ENCODE data around the gene MAGEA9B.
"Not testable (repeated sequence)": the region's sequence is repeated elsewhere in the genome, so short reads cannot be mapped to it uniquely, and the experiment has no call there.

MAGEA9B gene

DNA sequence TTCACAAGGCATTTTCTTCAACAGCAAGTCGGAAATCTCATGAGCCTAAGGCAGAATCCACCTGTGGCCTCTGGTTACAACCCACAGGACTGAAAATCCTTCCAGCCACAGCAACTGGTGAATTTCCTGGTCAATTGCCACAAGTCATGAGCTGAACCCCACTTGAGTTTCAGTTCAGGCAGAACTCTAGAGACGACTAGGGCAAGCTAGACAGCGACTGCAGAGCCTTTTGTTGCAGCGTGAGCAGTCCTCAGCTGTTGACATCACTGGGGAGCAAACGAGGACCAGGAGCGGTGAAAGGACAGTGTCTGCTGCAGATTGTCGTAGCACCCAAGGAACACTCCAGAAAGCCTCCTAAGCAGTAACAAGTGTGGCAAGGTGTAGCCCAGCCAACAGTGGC is 8.7 kb upstream of the MAGEA9B start:
- not testable (repeated sequence) for ATAC-seq, H3K27me3 Mint-ChIP-seq, H3K4me3 Mint-ChIP-seq, H3K9me3 Mint-ChIP-seq, DNase-seq, H3K4me1 Mint-ChIP-seq, H3K27ac Mint-ChIP-seq

DNA sequence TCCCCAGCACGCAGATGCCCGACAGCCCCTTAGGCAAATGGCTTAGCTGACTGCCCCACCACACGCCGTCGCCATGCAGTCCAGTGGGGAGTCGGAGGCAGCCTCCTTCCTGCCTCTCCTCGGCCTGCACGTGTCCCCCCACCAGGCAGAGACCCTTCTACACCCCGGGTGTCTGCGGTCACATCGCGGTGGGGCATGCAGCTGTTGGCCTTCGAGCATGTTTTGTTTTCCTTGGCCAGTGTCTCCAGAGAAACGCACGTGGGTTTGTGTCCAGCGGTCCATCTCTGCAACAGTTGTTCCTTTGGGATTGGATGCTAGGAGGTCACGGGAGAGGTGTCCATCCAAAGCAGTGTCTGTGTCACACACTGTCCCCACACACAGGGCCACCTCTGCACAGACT is 8.0 kb upstream of the MAGEA9B start, which contains the start of gene HSFX2:
Gene HSFX2, minus strand, starts transcription at position 101 of the 400 bp plus-strand sequence. CDS start 614 bp downstream, outside the sequence.
- H3K4me1 Mint-ChIP-seq, H3K4me3 Mint-ChIP-seq, H3K27ac Mint-ChIP-seq, H3K9me3 Mint-ChIP-seq, H3K27me3 Mint-ChIP-seq, DNase-seq, ATAC-seq: not testable (repeated sequence)

DNA sequence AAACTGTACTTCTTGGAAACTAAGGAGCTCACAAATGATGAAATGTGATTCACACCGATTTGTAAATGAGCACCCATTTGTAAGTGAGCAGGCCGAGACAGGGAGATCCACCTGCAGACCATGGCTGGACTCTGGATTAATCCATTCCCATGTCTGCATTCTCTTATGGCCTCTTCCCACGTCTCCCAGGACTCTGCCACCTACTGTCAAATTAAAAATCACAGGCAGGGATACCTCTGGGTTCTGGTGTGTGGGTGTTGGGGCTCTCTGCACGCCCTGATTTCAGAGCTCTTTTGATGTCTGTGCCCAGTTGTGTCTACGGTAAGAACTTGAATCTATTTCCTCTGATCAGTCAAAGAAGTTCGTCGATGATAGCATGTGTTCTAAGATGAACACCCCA is 3.7 kb upstream of the MAGEA9B start:
- H3K4me3 Mint-ChIP-seq, H3K9me3 Mint-ChIP-seq, DNase-seq, ATAC-seq, H3K27ac Mint-ChIP-seq, H3K27me3 Mint-ChIP-seq, H3K4me1 Mint-ChIP-seq: not testable (repeated sequence)

DNA sequence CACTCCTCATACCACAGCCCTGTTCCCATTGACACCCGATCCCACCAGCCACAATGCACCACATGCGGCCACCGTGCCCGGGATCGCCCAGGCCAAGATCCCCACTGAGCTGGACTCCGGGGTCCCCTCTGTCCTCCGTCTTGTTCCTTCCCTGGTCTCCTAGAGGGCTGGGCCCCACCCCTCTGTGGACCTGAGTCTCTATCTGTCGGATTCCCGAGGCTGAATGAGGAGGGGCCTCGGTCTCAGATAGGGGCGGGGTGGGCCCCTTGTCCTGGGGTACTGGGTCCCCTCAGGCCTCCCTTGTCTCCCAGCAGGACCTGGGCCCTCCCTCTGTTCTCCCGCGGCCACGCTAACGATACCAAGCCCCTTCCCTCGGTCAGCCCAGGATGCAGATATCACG is 1.6 kb downstream of the MAGEA9B start:
- not testable (repeated sequence) for H3K4me3 Mint-ChIP-seq, H3K27me3 Mint-ChIP-seq, H3K9me3 Mint-ChIP-seq, DNase-seq, H3K27ac Mint-ChIP-seq, H3K4me1 Mint-ChIP-seq
- peak; percentile 24 for ATAC-seq

DNA sequence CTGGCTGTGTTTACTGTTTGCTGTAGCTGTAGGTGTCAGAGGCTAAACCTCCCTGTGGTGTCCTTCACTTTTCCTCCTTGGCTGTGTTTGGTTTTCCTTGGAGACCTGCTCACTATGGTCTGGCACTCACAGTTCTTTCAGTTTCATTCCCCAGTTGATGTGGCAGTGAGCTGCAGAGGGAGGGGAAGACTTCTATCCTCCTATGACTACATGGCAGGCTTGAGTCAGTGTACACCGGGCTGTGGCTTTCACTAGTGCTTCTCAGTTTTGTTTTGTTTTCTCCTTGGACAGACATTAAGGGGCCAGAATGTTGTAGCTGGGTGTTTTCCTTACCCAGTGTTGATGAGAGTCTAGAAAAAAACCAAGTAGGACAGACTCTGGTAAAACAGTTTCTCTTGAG is 13.8 kb downstream of the MAGEA9B start:
- H3K4me3 Mint-ChIP-seq, H3K27me3 Mint-ChIP-seq, H3K27ac Mint-ChIP-seq, H3K9me3 Mint-ChIP-seq, DNase-seq: not testable (repeated sequence)
- H3K4me1 Mint-ChIP-seq: peaks cover 14% of the 10 kb centered on the region
- ATAC-seq: peak; percentile 99

DNA sequence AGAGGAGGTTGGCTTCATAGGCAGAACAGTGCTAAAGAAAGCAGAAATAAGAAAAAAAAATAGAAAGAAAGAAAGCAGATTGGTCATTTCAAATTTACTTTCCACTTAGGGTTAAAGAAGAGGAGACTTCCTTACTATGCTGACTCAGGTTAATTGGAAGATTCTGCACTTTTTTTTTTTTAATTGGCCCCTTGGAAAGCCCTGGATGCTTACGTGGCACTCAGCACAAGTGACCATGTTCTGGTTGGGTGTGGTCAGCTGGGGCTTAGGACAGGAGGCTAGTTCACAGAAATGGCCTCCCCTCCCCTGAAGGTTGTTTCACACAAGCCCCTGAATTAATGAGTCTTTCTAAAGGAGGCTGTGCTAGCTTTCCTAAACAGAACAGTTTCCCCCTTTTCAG is 14.5 kb downstream of the MAGEA9B start:
- Mint-ChIP-seq H3K9me3 (no peaks in the 10 kb centered on the region), H3K27ac (no peak overlapping the region), H3K27me3 (no peaks in the 10 kb centered on the region), H3K4me3 (peak overlapping the region in 1 of 2 donors; percentile 39), H3K4me1 (peaks cover 14% of the 10 kb centered on the region)
- ATAC-seq (no peak), DNase-seq (no peak)

DNA sequence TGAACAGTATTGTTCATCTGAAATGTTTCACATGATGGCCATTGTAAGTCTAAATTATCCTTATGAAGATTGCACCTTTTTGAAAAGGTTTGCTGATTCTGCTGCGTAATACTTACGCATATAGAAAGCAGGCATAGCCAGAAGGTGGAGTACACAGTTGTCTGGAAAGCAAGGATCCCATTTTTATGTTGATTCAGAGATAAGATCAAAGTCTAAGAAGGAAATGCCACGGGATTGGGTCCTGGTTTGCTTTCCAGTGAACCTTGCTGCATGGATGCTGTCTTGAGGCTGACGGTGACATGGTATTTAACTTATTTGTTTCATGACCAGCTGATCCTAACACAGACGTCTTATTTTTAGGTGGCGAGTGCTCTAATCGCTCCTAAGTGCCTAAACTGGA is 15.5 kb downstream of the MAGEA9B start:
- DNase-seq (no peak), ATAC-seq (no peak)
- H3K4me3 Mint-ChIP-seq: no peak overlapping the region
- H3K9me3 Mint-ChIP-seq: no peaks in the 10 kb centered on the region
- H3K27me3 Mint-ChIP-seq: no peaks in the 10 kb centered on the region
- H3K4me1 Mint-ChIP-seq: peaks cover 14% of the 10 kb centered on the region
- no peak overlapping the region for H3K27ac Mint-ChIP-seq

DNA sequence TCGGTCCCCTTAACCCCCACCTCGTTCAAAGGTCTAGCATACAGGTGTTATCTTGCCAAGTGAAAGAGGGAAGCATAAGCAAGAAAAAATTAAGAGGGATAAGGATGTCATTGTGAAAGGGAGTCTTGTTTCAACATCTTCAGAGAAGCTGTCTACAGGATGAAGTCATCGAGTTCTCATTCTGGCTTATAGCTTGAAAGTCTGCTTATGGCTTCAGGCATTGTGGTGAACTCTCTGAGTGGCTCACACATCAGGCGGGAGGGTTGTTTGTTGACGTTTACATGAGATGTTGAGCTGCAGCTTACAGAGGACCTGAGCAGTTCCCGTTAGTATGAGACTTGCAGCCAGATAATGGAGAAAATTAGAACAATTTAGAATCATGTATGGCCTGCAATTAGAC is 16.6 kb downstream of the MAGEA9B start:
- ATAC-seq (no peak), DNase-seq (no peak)
- Mint-ChIP-seq H3K27me3 (no peaks in the 10 kb centered on the region), H3K9me3 (no peaks in the 10 kb centered on the region), H3K4me1 (peaks cover 14% of the 10 kb centered on the region), H3K4me3 (no peak overlapping the region), H3K27ac (no peak overlapping the region)

DNA sequence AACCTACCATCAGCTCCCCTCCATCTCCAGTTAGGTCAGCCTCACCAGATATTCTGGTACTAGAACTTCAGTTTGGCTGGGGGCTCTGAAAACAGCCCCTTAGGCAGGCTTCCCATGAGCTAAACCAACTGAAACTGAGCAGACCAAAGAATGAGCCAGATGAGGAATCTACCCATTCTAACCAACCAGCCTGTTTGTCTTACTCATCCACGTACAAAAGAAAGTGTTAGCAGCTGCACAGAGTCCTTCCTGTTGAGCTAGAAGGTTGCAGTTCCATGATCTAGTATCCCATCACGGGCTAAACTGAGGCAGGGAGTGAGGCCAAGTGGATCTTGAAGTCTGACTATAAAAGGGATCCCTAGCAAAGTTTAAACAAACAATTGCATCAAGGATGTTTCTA is 17.5 kb downstream of the MAGEA9B start:
- H3K27me3 Mint-ChIP-seq: no peaks in the 10 kb centered on the region
- H3K4me1 Mint-ChIP-seq: peaks cover 14% of the 10 kb centered on the region
- ATAC-seq (peak; percentile 77), DNase-seq (peak in 1 of 2 donors; percentile 16)
- no peaks in the 10 kb centered on the region for H3K9me3 Mint-ChIP-seq
- H3K4me3 Mint-ChIP-seq: no peak overlapping the region
- H3K27ac Mint-ChIP-seq: no peak overlapping the region

DNA sequence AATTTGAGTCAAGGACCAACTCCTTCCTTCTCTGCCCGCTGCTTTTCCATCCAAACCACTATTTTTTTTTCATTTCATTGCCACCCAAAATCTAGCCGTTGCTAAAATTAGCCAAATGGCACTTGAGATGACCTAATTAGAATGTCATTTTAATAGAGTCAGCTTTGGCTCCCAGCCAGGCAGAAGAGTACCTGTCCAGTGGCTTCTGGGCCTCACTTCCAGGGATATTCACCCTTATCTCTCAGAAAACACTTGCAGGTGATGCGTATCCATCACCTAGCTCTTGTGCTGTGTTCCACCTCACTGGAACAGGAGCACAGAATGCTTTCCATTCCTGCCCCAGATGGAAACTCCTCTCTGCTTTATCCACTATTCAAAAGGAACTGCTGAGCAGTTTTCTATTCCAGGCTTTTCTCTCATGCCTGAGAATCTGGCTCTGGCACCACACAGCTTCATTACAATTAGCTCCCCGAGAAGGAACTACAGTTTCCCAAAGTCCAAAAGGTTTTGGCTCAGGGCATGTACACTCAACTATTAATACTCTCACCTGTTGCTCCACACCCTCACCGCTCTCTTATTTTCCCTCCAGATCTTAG is 18.5 kb downstream of the MAGEA9B start:
- peaks cover 14% of the 10 kb centered on the region for H3K4me1 Mint-ChIP-seq
- DNase-seq (no peak), ATAC-seq (no peak)
- H3K27ac Mint-ChIP-seq: no peak overlapping the region
- no peaks in the 10 kb centered on the region for H3K9me3 Mint-ChIP-seq
- no peaks in the 10 kb centered on the region for H3K27me3 Mint-ChIP-seq
- no peak overlapping the region for H3K4me3 Mint-ChIP-seq

DNA sequence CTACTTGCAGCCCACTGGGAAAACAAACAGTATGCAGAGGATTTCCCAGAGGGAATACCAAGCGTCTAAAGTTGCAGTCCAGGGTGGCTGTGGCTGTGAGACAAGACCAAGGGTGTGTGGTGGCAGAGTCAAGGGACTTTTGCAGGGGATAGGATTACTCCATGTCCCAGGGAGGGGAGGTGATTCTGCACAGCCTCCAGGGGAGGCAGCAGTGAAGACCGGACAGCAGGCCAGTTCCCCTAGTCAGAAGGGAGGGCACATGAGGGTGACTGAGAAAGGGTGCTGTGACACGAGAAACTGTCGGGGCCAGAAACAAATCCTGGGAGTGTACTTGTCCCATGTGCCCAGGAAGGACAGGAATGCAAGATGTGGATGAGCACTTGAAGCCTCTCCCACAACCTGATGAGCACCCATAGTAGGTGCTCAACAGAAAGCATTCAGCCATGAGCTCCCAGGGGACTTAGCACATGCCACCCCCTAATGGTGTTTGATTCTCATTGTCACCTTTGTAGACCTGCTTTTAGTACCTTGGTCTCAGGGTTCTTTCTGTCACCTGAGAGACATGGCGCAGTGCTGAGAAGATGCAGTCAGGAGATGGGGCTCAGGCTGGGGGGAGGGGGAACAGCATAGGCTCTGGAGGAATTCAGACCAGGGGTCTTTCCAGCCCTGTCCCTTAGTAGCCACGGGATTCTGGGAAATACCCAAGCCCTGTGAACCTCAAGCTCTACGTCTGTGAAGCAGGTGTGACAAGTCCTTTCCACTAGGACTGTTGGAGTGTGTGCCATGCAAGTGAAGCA is 19.4 kb downstream of the MAGEA9B start:
- Mint-ChIP-seq H3K4me1 (peaks cover 11% of the 10 kb centered on the region), H3K27me3 (no peaks in the 10 kb centered on the region), H3K4me3 (no peak overlapping the region), H3K27ac (no peak overlapping the region), H3K9me3 (no peaks in the 10 kb centered on the region)
- ATAC-seq (no peak), DNase-seq (no peak)

DNA sequence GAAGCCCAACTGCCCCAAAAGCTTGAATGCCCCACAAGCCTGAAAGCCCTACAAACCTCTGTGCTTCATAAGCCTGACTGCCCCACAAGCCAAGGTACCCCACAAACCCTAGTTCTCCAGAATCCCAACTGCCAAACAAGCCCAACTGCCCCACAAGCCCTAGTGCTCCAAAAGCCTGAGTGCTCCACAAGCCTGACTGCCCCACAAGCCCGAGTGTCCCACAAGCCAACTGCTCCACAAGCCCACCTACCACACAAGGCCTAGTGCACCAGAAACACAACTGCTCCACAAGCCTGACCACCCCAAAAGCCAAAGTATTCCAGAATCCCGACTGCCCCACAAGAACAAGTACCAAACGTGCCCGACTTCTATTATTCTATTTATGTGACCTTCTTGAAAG is 23.9 kb downstream of the MAGEA9B start:
- H3K27ac Mint-ChIP-seq: no peak overlapping the region
- no peak for DNase-seq
- no peaks in the 10 kb centered on the region for H3K4me1 Mint-ChIP-seq
- no peaks in the 10 kb centered on the region for H3K9me3 Mint-ChIP-seq
- H3K4me3 Mint-ChIP-seq: no peak overlapping the region
- H3K27me3 Mint-ChIP-seq: no peaks in the 10 kb centered on the region
- ATAC-seq: no peak

DNA sequence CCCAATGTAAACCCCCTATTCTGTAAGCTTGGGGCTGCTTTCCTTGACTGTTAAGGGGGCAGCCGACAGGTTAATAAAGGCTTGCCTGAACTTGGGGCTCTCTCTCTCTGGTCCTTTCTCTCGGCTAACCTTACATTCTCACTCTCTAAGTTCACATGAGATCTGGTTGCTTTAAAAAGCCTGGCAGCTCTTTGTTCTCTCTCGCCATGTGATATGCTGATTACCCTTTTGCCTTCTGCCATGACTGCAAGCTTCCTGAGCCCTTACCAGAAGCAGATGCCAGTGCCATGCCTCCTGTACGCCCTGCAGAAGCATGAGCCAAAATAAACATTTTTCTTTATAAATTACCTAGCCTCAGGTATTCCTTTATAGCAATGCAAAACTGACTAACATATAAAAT is 32.0 kb downstream of the MAGEA9B start:
- not testable (repeated sequence) for ATAC-seq, H3K4me1 Mint-ChIP-seq

DNA sequence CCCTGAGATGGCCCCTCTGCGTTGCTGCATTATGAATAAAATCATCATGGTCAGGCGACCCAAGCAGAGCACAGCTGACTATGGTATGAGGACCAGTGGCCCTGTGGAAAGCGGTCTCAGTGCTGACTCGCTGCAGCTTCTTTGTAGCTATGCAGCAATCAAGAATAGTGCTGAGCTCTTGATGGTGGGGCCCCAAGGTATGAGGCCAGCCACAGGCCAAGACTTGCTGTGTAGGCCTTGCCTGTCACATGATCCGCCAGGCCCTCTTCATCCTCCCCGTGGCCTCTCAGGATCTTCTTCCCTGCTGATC is 35.4 kb downstream of the MAGEA9B start:
- DNase-seq, H3K27ac Mint-ChIP-seq, H3K4me3 Mint-ChIP-seq, H3K27me3 Mint-ChIP-seq, H3K9me3 Mint-ChIP-seq, H3K4me1 Mint-ChIP-seq: not testable (repeated sequence)
- peak; percentile 78 for ATAC-seq

More for the DNA sequence above, 32.0 kb downstream of the MAGEA9B start:
- H3K9me3 Mint-ChIP-seq, H3K27me3 Mint-ChIP-seq, H3K4me3 Mint-ChIP-seq, DNase-seq, H3K27ac Mint-ChIP-seq: not testable (repeated sequence)

DNA sequence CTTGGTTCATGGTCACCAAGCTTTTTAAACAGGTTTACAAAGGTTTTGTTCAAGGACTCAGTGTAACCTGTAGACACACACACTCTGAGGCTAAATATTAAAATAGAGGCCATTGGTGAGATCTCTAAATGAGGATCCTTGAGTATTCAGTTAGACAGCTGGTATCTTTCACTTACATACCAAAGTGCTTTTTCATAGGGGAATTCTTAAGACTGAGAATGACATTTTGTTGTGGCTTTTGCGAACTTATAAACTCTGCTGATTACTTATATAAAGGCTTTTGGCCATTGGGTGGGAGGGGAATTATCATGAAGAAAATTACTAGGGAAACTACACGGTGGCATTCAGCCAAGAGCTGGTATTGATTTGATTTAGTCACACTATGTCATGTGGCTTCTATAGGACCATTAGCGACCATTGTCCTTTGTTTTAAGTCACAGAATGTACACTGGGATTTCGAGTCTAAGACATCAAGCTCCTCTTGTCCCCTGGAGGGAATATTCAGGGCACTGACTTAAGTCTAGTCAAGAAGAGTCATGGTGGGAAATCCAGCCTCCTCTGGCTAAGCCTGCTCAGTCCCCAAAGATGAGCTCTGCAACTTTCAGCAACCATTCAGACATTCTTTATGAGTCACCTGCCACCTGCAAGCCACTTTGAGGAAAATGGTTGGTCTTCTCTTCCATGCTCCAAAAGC is 35.9 kb downstream of the MAGEA9B start:
- DNase-seq, H3K4me3 Mint-ChIP-seq, H3K27ac Mint-ChIP-seq, H3K27me3 Mint-ChIP-seq, H3K4me1 Mint-ChIP-seq, H3K9me3 Mint-ChIP-seq: not testable (repeated sequence)
- ATAC-seq: peak; percentile 78

DNA sequence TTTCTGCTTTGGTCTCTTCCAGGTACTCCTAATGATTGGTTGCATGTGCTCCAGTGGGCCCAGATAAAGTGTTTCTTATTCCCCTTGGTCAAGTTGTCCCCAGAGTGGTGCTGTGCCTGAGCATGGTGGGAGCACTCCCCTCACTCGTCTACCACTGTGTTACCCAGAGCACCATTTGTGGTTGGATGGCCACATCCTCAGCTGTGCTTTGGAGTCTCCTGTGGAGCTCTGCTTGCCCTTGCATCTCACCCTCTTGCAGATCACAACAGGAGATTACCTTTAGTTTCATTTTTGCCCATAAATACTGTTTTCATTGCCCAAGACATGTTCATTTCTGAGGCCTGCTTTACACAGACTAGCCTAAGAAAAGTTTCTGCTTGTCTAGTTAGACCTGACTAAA is 36.8 kb downstream of the MAGEA9B start:
- peak in 1 of 2 donors; percentile 35 for DNase-seq

More for the DNA sequence above, 36.8 kb downstream of the MAGEA9B start:
- H3K27ac Mint-ChIP-seq, H3K4me3 Mint-ChIP-seq, H3K4me1 Mint-ChIP-seq, H3K27me3 Mint-ChIP-seq, H3K9me3 Mint-ChIP-seq: not testable (repeated sequence)
- peak; percentile 69 for ATAC-seq
